ACHN (cell line): ENCODE results near the gene CSPG5.

Source experiments
- DNase-seq: peaks from one replicate; pipeline ENCODE4 v3.0.0-alpha.2; 2015
- in situ Hi-C: cut with HindIII; loops from 2 replicates; pipeline ENCODE4 v1.10.0; 2017; ENCODE audit warnings: low sequenced_read_pairs, low pct_ligation_motif_present, low pct_unique_long_range_greater_than_20kb

The CSPG5 gene

GRCh38 chr3:47578691-47579632 is at the start of gene CSPG5:
Gene CSPG5, minus strand, starts transcription at chr3:47578865. Its CDS starts 172 bp downstream, at chr3:47578693.
- in situ Hi-C loops: no loop called here
- peak; percentile 12 for DNase-seq

- in situ Hi-C loops: no loop called here
- DNase-seq: no peak
Measured at GRCh38 chr3:47628426-47628825, 49.8 kb upstream of the CSPG5 start.

DNA sequence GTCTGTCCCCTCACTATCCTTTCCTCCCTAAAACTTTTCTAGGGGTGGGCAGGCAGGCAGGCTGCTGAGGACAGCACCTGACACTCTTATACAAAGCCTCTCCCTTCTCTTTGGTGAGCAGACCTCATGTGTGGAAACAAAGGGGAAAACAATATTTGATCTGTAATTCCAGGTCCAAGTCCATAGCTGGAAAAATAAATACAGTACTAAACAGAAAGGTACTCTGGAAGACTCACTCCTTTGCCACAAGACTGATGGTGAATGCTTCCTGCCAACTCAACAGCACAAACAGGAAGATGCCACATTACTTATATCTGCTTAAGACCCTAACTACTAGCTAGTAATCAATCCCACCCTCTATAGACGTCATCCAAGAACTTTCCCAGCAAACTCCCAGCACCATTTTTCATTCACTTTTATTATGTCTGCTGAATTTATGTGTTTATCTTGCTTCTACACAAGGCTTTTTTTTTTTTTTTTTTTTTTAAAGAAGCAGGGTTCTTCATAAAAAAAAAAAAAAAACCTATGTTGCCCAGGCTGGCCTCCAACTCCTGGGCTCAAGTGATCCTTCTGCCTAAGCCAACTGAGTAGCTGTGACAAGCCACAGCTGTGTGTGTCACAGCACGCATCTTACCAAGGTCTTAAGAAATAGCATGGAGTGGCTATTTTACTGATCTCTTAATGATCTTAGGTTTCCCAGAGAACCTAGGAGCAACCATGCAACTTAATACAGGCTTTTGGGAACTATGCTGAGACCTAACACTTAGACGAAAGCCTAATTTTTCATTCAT is 44.2 kb upstream of the CSPG5 start:
- DNase-seq: no peak
- in situ Hi-C loops: no loop called here

GRCh38 chr3:47617086-47618010 is 38.7 kb upstream of the CSPG5 start:
- in situ Hi-C loops: no loop called here
- DNase-seq: no peak

DNA sequence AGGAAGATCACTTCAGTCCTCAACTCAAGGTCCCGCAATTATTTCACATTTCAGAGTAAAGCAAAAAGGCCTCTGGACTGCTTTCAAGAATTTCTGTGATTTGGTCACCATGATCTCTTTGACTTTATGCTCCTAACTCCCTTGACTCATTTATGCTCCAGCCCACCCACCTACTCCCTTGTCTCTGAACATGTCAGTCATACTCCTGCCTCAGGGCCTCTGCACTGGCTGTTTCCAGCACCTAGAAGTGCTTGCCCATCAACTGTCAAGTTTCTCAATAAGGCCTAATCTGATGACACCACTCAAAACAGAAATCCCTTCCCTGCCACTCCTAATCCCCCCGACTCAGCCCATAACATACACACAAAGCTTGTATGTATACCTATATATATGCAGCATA is 36.1 kb upstream of the CSPG5 start:
- no peak for DNase-seq
- in situ Hi-C loops: no loop called here

DNA sequence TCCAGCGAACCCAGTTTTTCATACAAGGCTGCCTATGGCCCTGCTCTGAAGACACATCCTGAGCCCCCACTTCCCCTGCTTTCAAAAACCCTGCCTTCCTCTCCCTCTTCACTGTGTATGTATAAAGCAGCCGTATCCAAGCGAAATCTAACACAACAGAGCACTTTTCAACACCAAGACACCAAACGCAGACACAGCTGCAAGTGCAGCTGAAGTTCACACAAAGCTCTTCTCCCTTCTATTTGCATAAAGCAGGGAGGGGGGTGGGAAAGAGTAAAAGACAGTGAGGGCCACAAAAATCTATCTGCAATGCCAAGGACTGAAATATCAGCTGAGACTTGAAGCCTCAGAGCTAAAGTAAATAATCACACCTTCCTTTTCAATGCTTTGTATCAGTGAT is 35.1 kb upstream of the CSPG5 start:
- no peak for DNase-seq
- in situ Hi-C loops: no loop called here

- in situ Hi-C loops: no loop called here
- no peak for DNase-seq
Measured at GRCh38 chr3:47612879-47613278, 34.2 kb upstream of the CSPG5 start.

GRCh38 chr3:47612178-47612577 is 33.5 kb upstream of the CSPG5 start:
- in situ Hi-C loops: no loop called here
- DNase-seq: peak; percentile 43

- in situ Hi-C loops: no loop called here
Measured at GRCh38 chr3:47611576-47611975, 32.9 kb upstream of the CSPG5 start.

GRCh38 chr3:47610583-47610982 is 31.9 kb upstream of the CSPG5 start:
- no peak for DNase-seq
- in situ Hi-C loops: no loop called here

More at GRCh38 chr3:47611576-47611975, 32.9 kb upstream of the CSPG5 start:
- DNase-seq: no peak

GRCh38 chr3:47607335-47607734 is 28.7 kb upstream of the CSPG5 start:
- no peak for DNase-seq
- in situ Hi-C loops: no loop called here

DNA sequence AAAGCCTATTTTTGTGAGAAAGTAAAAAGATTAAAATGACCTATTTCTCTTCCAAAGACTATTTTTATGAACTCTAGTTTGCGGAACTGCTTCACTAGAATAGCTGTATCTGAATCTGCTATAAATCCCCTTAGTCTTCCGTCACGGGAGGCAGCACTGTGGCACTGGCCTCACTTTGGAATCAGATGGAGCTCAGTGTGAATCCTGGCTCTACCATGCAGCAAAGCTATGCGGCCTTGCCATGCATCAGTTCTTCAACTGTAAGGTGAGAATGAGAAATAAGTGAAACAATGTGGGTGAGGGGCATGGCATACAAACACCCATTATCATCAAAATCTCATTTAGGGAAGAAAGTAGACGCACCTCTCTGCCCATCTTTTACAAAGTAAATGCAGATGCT is 27.5 kb upstream of the CSPG5 start:
- in situ Hi-C loops: no loop called here
- DNase-seq: no peak

- in situ Hi-C loops: no loop called here
- peak; percentile 6 for DNase-seq
Measured at GRCh38 chr3:47605652-47606051, 27.0 kb upstream of the CSPG5 start.

- in situ Hi-C loops: no loop called here
- no peak for DNase-seq
Measured at GRCh38 chr3:47604145-47604544, 25.5 kb upstream of the CSPG5 start.

DNA sequence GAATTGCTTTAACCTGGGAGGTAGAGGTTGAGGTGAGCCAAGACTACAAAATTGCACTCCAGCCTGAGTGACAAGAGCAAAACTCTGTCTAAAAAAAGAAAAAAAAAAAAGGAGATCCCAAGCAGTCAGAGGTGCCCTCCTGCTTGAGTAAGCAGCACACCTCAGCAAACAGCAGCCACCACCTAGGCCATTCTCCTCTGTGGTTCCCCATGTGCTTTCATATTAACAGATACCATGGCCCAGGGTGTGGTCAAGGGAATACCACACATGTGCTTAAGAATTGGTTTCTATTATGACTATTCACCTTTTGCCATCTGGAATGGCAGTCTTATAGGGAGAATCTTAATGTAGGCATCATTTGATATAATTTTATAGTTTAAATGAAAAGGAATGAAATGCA is 24.7 kb upstream of the CSPG5 start:
- DNase-seq: no peak
- in situ Hi-C loops: no loop called here

GRCh38 chr3:47601281-47601680 is 22.6 kb upstream of the CSPG5 start:
- in situ Hi-C loops: no loop called here
- DNase-seq: no peak

DNA sequence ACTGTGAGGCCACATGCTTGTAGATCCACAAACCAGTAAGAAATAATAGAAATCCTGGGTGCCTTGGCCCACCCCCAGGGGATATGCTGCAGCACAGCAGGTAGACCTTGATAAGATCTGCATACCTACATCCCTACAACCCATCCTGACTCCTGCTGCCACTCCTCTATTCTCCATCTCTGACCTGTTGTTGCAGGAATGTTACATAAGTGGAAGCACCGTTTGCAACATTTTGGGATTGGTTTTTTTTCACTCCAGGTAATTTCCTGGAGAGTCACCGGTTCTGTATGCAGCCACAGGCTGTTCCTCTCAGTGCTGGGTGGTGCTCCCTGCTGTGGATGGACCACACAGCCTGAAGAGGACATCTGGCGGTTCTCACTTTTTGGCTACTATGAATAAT is 16.1 kb upstream of the CSPG5 start:
- in situ Hi-C loops: no loop called here
- DNase-seq: no peak

- in situ Hi-C loops: no loop called here
- no peak for DNase-seq
Measured at GRCh38 chr3:47592066-47592795, 13.6 kb upstream of the CSPG5 start.
